ENCODE measurements around the gene AP4M1.

Gene AP4M1

GRCh38 chr7:100132697-100133151 lies 31.3 kb downstream of the AP4M1 start (continued):
- TF ChIP-seq PRDM10 (tag by site-specific recombination; IDR thresholded peaks at IDR 0.05) (peak; percentile 32; the same call in 1 of the 2 replicates), KLF17 (tag by site-specific recombination; IDR thresholded peaks at IDR 0.05) (peak; percentile 55; the same call in 1 of the 2 replicates), ZFP69B (tag by site-specific recombination; IDR thresholded peaks at IDR 0.05) (0 out of 2 replicates have a peak, but pooled peaks have one; percentile 20), ZNF19 (tag by site-specific recombination; IDR thresholded peaks at IDR 0.05; ENCODE audit: low read depth) (no peak), ZFP37 (tag by site-specific recombination; IDR thresholded peaks at IDR 0.05) (peak; percentile 75), ZNF514 (tag by site-specific recombination; IDR thresholded peaks at IDR 0.05) (no peak), EGR2 (tag by site-specific recombination; IDR thresholded peaks at IDR 0.05; ENCODE audit: low read depth) (no peak)

GRCh38 chr7:100137851-100138760 lies 36.7 kb downstream of the AP4M1 start:
- POLR2A ChIA-PET, result interaction anchor here (0.8 to 2.1 kb wide), 2 partner anchors 11 to 69 kb away, joined by 4 to 8 read pairs; partner anchors contain the start of gene LAMTOR4
- no peak overlapping the region for H3K4me3 ChIP-seq (ENCODE audit: low read depth, low read length)
- TF ChIP-seq ZNF175 (tag by site-specific recombination; IDR thresholded peaks at IDR 0.05) (no peak), ZFHX2 (tag by site-specific recombination; conservative IDR thresholded peaks at IDR 0.05) (no peak), ZNF16 (tag by site-specific recombination; IDR thresholded peaks at IDR 0.05; ENCODE audit: low read depth) (no peak), ZBTB11 (tag by site-specific recombination; conservative IDR thresholded peaks at IDR 0.05; ENCODE audit: low read depth) (no peak), GLI2 (tag by site-specific recombination; IDR thresholded peaks at IDR 0.05; ENCODE audit: borderline replicate concordance, low read depth) (no peak), ZNF157 (tag by site-specific recombination; IDR thresholded peaks at IDR 0.05) (no peak), ZNF221 (tag by site-specific recombination; IDR thresholded peaks at IDR 0.05; ENCODE audit: borderline replicate concordance) (no peak), PRDM10 (tag by site-specific recombination; IDR thresholded peaks at IDR 0.05) (no peak)
- H3K9me3 ChIP-seq (ENCODE audit: control insufficient read depth, insufficient read depth, low read depth, low read length), result no peaks in the 10 kb centered on the region
- H3K27ac ChIP-seq (ENCODE audit: extremely low read depth, low read depth, low read length), result no peak overlapping the region
- CTCF ChIA-PET, result interaction anchor here (0.6 to 2.1 kb wide), 6 partner anchors 7 to 468 kb away, joined by 3 to 7 read pairs (median 4); no protein-coding TSS in a partner anchor
- no peaks in the 10 kb centered on the region for H3K36me3 ChIP-seq (ENCODE audit: control insufficient read depth in 2 of 2, insufficient read depth in 1 of 2, low read length in 2 of 2)
- no peaks in the 10 kb centered on the region for H3K4me1 ChIP-seq (ENCODE audit: control insufficient read depth, insufficient read depth, low read length)
